H1 (cell line): ENCODE data around the gene TAF4. TPM values are rescaled to one million over a fixed set of nuclear protein-coding genes. Genes with fewer than 3 reads are reported as not detected.

ENCODE experiments used
- CTCF ChIA-PET: fragments of 300-600 bp; sonication (Branson Sonifier 250); formaldehyde crosslinking; loops from one replicate; lab custom pipeline; 2021; ENCODE audit not compliant: partially characterized antibody; lab: Charles Lee
- POLR2A ChIA-PET: fragments of 300-600 bp; sonication (Branson Sonifier 250); formaldehyde crosslinking; loops from one replicate; lab custom pipeline; 2021; ENCODE audit warnings: inconsistent platforms; ENCODE audit not compliant: partially characterized antibody; lab: Charles Lee
- DNase-seq, 2 experiments: peaks; one replicate each; pipeline versions ENCODE4 v3.0.0 to v3.0.0-alpha.2; 2010 to 2022; ENCODE audit warnings: low spot score in 2 of 2, low read depth in 1 of 2, mixed read lengths in 1 of 2
- FAIRE-seq: peaks from 2 replicates; lab custom pipeline; 2011; peaks lifted over from hg19 to GRCh38; lab: Jason Lieb, UNC
- H2AFZ ChIP-seq: 2 replicates; pipeline ENCODE4 v1.8.1; 2012; ENCODE audit warnings: low read length, inconsistent platforms
- H2AK5ac ChIP-seq: 2 replicates; pipeline ENCODE4 v1.6.1; 2013; ENCODE audit warnings: low read depth, low read length
- H2BK120ac ChIP-seq: replicated peaks from 2 replicates; pipeline ENCODE3; 2013; ENCODE audit warnings: low read depth, low read length, inconsistent platforms
- H2BK12ac ChIP-seq: 2 replicates; pipeline ENCODE4 v1.6.1; 2013; ENCODE audit warnings: low read depth, low read length
- H2BK15ac ChIP-seq: 2 replicates; pipeline ENCODE4 v1.6.1; 2013; ENCODE audit warnings: low read length
- H2BK20ac ChIP-seq: 2 replicates; pipeline ENCODE4 v1.6.1; 2013; ENCODE audit warnings: low read length
- H2BK5ac ChIP-seq: 2 replicates; pipeline ENCODE4 v1.6.1; 2013; ENCODE audit warnings: low read depth, low read length
- H3K14ac ChIP-seq: 2 replicates; pipeline ENCODE4 v1.6.1; 2013; ENCODE audit warnings: inconsistent platforms; ENCODE audit not compliant: insufficient read length
- H3K18ac ChIP-seq: 2 replicates; pipeline ENCODE4 v1.6.1; 2013; ENCODE audit warnings: low read length; ENCODE audit errors: extremely low read depth
- H3K23ac ChIP-seq: 2 replicates; pipeline ENCODE4 v1.6.1; 2013; ENCODE audit warnings: inconsistent platforms; ENCODE audit not compliant: insufficient read length
- H3K23me2 ChIP-seq: 2 replicates; pipeline ENCODE4 v1.6.1; 2013; ENCODE audit warnings: low read depth, low read length
- H3K27ac ChIP-seq: 2 replicates; pipeline ENCODE4 v1.6.1; 2011; ENCODE audit warnings: low read depth, low read length, inconsistent platforms
- H3K27me3 ChIP-seq, 4 experiments: replicated peaks in 1 of 4; 1 replicate in 1 of 4; 2 replicates in 3 of 4; pipeline versions ENCODE4 v1.6.1 to v1.8.1; 2011 to 2013; ENCODE audit warnings: low read length in 3 of 4, mild to moderate bottlenecking in 3 of 4, inconsistent platforms in 2 of 4, mixed read lengths in 2 of 4, moderate library complexity in 1 of 4; ENCODE audit not compliant: control insufficient read depth in 3 of 4, insufficient read depth in 3 of 4; ENCODE audit errors: extremely low read depth in 1 of 4
- H3K36me3 ChIP-seq, 4 experiments: 2 replicates each; pipeline versions ENCODE4 v1.6.1 to v1.8.1; 2011 to 2013; ENCODE audit warnings: mild to moderate bottlenecking in 4 of 4, low read length in 3 of 4, moderate library complexity in 2 of 4, control low read depth in 1 of 4, inconsistent platforms in 1 of 4; ENCODE audit not compliant: insufficient read depth in 4 of 4, control insufficient read depth in 2 of 4
- H3K4ac ChIP-seq: replicated peaks from 2 replicates; pipeline ENCODE3; 2013; ENCODE audit warnings: low read length, low read depth, mixed read lengths, inconsistent platforms; ENCODE audit not compliant: insufficient read length
- H3K4me1 ChIP-seq, 4 experiments: replicated peaks in 1 of 4; 1 replicate in 1 of 4; 2 replicates in 3 of 4; pipeline versions ENCODE4 v1.6.1 to v1.8.1; 2011 to 2013; ENCODE audit warnings: low read length in 3 of 4, inconsistent platforms in 2 of 4, mixed read lengths in 1 of 4; ENCODE audit not compliant: insufficient read depth in 4 of 4, control insufficient read depth in 3 of 4
- H3K4me2 ChIP-seq, 2 experiments: 2 replicates each; pipeline versions ENCODE4 v1.6.1 to v1.8.1; 2011 to 2013; ENCODE audit warnings: low read depth in 2 of 2, low read length in 2 of 2, control low read depth in 1 of 2, inconsistent platforms in 1 of 2, mild to moderate bottlenecking in 1 of 2; ENCODE audit not compliant: insufficient read depth in 1 of 2
- H3K4me3 ChIP-seq, 4 experiments: fragments of 200-600, 300-600 bp in 1 of 4; sonication (generic), shearing (Covaris generic), sonication (Bioruptor Twin) in 1 of 4; 2 replicates each; pipeline versions ENCODE4 v1.5.1 to v1.8.1; 2011 to 2016; ENCODE audit warnings: low read length in 4 of 4, low read depth in 3 of 4, control low read depth in 2 of 4, inconsistent platforms in 2 of 4, mild to moderate bottlenecking in 2 of 4, mixed read lengths in 1 of 4, moderate library complexity in 1 of 4; ENCODE audit not compliant: insufficient read depth in 2 of 4; ENCODE audit errors: extremely low read depth in 1 of 4
- H3K56ac ChIP-seq: replicated peaks from 2 replicates; pipeline ENCODE3; 2013; ENCODE audit warnings: low read depth, mild to moderate bottlenecking, mixed read lengths, low read length, inconsistent platforms; ENCODE audit not compliant: insufficient read length
- H3K79me1 ChIP-seq: 2 replicates; pipeline ENCODE4 v1.6.1; 2013; ENCODE audit warnings: low read depth, low read length, control low read depth
- H3K79me2 ChIP-seq, 2 experiments: 2 replicates each; pipeline versions ENCODE4 v1.6.1 to v1.8.1; 2012 to 2013; ENCODE audit warnings: low read length in 2 of 2, mild to moderate bottlenecking in 2 of 2, inconsistent platforms in 1 of 2; ENCODE audit not compliant: insufficient read depth in 2 of 2, control insufficient read depth in 1 of 2
- H3K9ac ChIP-seq, 4 experiments: replicated peaks in 1 of 4; 1 replicate in 1 of 4; 2 replicates in 3 of 4; pipeline versions ENCODE4 v1.6.1 to v1.8.1; 2011 to 2013; ENCODE audit warnings: low read depth in 3 of 4, low read length in 3 of 4, control low read depth in 2 of 4, mild to moderate bottlenecking in 2 of 4, moderate library complexity in 2 of 4, inconsistent platforms in 1 of 4; ENCODE audit errors: extremely low read depth in 1 of 4
- H3K9me3 ChIP-seq, 2 experiments: 2 replicates each; pipeline versions ENCODE4 v1.6.1 to v1.8.1; 2012 to 2013; ENCODE audit warnings: mild to moderate bottlenecking in 2 of 2, moderate library complexity in 2 of 2, control low read depth in 1 of 2, inconsistent platforms in 1 of 2, low read depth in 1 of 2, low read length in 1 of 2, mixed read lengths in 1 of 2; ENCODE audit not compliant: insufficient read depth in 2 of 2
- H4K20me1 ChIP-seq, 2 experiments: replicated peaks in 1 of 2; 2 replicates each; pipeline versions ENCODE3 to v1.8.1; 2011 to 2013; ENCODE audit warnings: inconsistent platforms in 2 of 2, low read length in 2 of 2, mild to moderate bottlenecking in 1 of 2; ENCODE audit not compliant: insufficient read depth in 2 of 2, control insufficient read depth in 1 of 2
- H4K5ac ChIP-seq: 2 replicates; pipeline ENCODE4 v1.6.1; 2013; ENCODE audit warnings: low read length, low read depth, mixed read lengths, inconsistent platforms; ENCODE audit not compliant: insufficient read length
- H4K8ac ChIP-seq: 2 replicates; pipeline ENCODE4 v1.8.0; 2013; ENCODE audit warnings: mild to moderate bottlenecking, moderate library complexity, low read length, inconsistent platforms; ENCODE audit not compliant: insufficient read depth; ENCODE audit errors: extremely low read depth
- H4K91ac ChIP-seq: replicated peaks from 2 replicates; pipeline ENCODE3; 2013; ENCODE audit warnings: low read length, mixed read lengths, inconsistent platforms; ENCODE audit not compliant: insufficient read length
- CEBPB ChIP-seq: IDR thresholded peaks from 2 replicates; pipeline ENCODE4 v1.6.1; 2012; ENCODE audit warnings: low read depth, low read length
- CHD1 ChIP-seq: IDR thresholded peaks from 2 replicates; pipeline ENCODE4 v1.6.1; 2012; ENCODE audit warnings: low read depth, low read length, improper control_type of control experiment
- EP300 ChIP-seq, 2 experiments: IDR thresholded peaks; 1 replicate in 1 of 2; 2 replicates in 1 of 2; pipeline ENCODE4 v1.6.1; 2011 to 2012; ENCODE audit warnings: low read depth in 2 of 2, low read length in 2 of 2, mild to moderate bottlenecking in 2 of 2, borderline replicate concordance in 1 of 2, inconsistent platforms in 1 of 2, moderate library complexity in 1 of 2
- FOSL1 ChIP-seq: IDR thresholded peaks from 2 replicates; pipeline ENCODE4 v1.6.1; 2011; ENCODE audit warnings: mild to moderate bottlenecking, low read depth, low read length, moderate library complexity; ENCODE audit not compliant: insufficient read depth
- HDAC6 ChIP-seq: IDR thresholded peaks from one replicate; pipeline ENCODE4 v1.7.1; 2012; ENCODE audit warnings: low read depth, mild to moderate bottlenecking, inconsistent platforms, low read length, moderate library complexity
- POLR2AphosphoS5 ChIP-seq: IDR thresholded peaks from 2 replicates; pipeline ENCODE4 v1.6.1; 2011; ENCODE audit warnings: low read depth, low read length
- RAD21 ChIP-seq, 2 experiments: IDR thresholded peaks in 1 of 2; conservative IDR thresholded peaks in 1 of 2; 2 replicates each; pipeline ENCODE4 v1.6.1; 2011; ENCODE audit warnings: low read depth in 2 of 2, low read length in 2 of 2, improper control_type of control experiment in 1 of 2, inconsistent platforms in 1 of 2, mild to moderate bottlenecking in 1 of 2, moderate library complexity in 1 of 2
- SAP30 ChIP-seq: fragments of 300-600 bp; sonication (generic); IDR thresholded peaks from 2 replicates; pipeline ENCODE4 v1.7.1; 2012; ENCODE audit warnings: low read length, moderate library complexity, mild to moderate bottlenecking, inconsistent platforms; ENCODE audit not compliant: insufficient read depth, insufficient replicate concordance
- TCF12 ChIP-seq: IDR thresholded peaks from 2 replicates; pipeline ENCODE4 v1.6.1; 2011; ENCODE audit warnings: low read depth, mild to moderate bottlenecking, low read length
- WGBS, 2 experiments: shearing (Covaris generic) in 1 of 2; methylation state at CpG; one replicate each; pipeline versions ENCODE4 v1.1.6 to v1.1.7; 2013 to 2015; ENCODE audit warnings: low lambda C conversion rate in 2 of 2, mixed read lengths in 2 of 2, inconsistent platforms in 1 of 2, low coverage in 1 of 2, missing lambda C conversion rate in 1 of 2; ENCODE audit not compliant: insufficient replicate concordance in 2 of 2, insufficient coverage in 1 of 2, insufficient read length in 1 of 2; ENCODE audit errors: extremely low coverage in 1 of 2, missing lambda C conversion rate in 1 of 2; 5-methylcytosine and 5-hydroxymethylcytosine counted together
- polyA plus RNA-seq, 7 experiments: library from polyadenylated mRNA; depleted of rRNA in 3 of 7; stranded (reverse) in 5 of 7; unstranded in 2 of 7; fragments of >200 nt in 5 of 7; fragments of 200-250 nt in 2 of 7; gene quantifications; 1 replicate in 5 of 7; 2 replicates in 1 of 7; 4 replicates in 1 of 7; pipeline versions ENCODE4 v1.2.1 to v1.2.3, GENCODE V29; 2011 to 2013; ENCODE audit warnings: missing spikeins in 2 of 7, mixed read lengths in 2 of 7
- total RNA-seq: library from RNA; stranded (reverse); fragmentation: NEBNext Ultra II Directional; extraction: Animal tissue kit (Norgen Biotek cat#: 25700); gene quantifications from 2 replicates; pipeline ENCODE4 v1.2.1, GENCODE V29; 2021
- TF ChIP-seq, protein P1 (sequence below): IDR thresholded peaks from 2 replicates; pipeline ENCODE4 v1.6.1; 2012; ENCODE audit warnings: inconsistent platforms

The TAF4 gene
- total and polyA plus RNA-seq, 2 of the 8 experiments (the other 6 are each of a cell fraction or from before 2014, with no cell fraction given) = 16.0 to 30.1 TPM

DNA sequence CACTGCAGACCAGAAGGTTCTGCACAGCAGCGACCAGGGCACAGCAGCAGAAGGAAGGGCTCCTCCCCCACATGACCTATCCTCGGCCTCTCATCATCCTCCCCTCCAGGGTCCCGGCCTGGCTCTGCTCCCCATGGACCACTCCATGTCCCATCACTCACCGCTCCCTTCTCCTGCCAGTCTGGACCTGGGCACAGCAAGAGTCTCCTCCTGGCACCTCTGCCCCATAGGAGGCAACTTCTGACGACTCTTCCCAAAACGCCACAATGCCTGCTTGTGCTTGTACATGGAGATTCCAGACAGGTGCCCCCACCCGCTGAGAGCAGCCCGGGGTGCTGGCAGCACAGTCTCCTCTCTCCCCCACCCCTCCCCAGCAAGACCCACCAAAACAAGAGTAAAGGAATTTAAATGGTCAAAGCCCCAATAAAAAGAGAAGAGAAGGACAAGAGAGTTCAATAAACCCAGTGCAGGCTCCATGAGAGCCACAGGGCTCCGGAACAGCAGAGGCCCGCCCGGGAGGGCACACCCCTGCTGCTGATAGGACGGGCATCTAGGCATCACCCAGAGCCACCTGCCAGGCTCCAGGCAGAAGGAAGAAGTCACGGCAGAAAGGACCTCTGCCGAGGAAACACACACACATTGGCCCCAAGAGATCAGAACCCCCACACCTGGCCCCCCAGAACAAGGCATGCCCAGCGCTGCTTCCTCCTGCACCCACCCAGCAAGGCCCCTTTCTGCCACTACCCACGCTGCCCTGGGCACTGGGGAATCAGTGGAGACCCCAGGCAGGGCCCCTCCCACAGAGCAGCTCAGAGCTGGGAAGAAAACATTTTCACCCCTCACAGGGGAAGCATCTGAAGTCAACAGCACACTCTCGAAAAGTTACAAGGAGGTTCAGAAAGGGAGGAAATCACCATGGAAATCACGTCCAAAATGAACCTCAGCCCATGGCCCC, 15.2 kb downstream of the TAF4 start:
- Histone ChIP-seq H4K8ac (peak overlapping the region; percentile 37; the same call in 1 of the 2 replicates), H3K18ac (no peak overlapping the region), H3K4me3 (no peak overlapping the region), H3K23ac (no peak overlapping the region), H3K23me2 (no peaks in the 10 kb centered on the region; the same call in 1 of the 2 replicates), H3K4me2 (no peak overlapping the region), H3K4ac (no peak overlapping the region), H4K5ac (no peak overlapping the region), H4K91ac (no peak overlapping the region), H3K9me3 (peaks cover 0 to 3% of the 10 kb centered on the region in 2 experiments; a peak in 1 of 4 replicates), H2AFZ (no peak overlapping the region), H3K4me1 (peaks cover 0 to 11% (median 5%) of the 10 kb centered on the region in 4 experiments; a peak in 3 of 7 replicates), H3K56ac (no peak overlapping the region), H3K9ac (no peak overlapping the region), H3K79me1 (peaks cover 41% of the 10 kb centered on the region), H4K20me1 (peaks cover 21 to 44% of the 10 kb centered on the region in 2 experiments), H3K79me2 (peaks cover 31 to 99% of the 10 kb centered on the region in 2 experiments), H3K27ac (no peak overlapping the region), H3K27me3 (no peaks in the 10 kb centered on the region), H2BK15ac (no peak overlapping the region), H2AK5ac (no peak overlapping the region), H3K36me3 (peaks cover 5% of the 10 kb centered on the region in 4 experiments; a peak in 5 of 8 replicates), H2BK120ac (no peak overlapping the region), H2BK12ac (no peak overlapping the region), H2BK20ac (no peak overlapping the region), H2BK5ac (peak overlapping the region; percentile 66; the same call in 1 of the 2 replicates), H3K14ac (no peak overlapping the region)
- ChIA-PET POLR2A (no interaction called here), CTCF (no interaction called here)
- 91% methylated on average over 18 of the region's 18 CpGs; no CpG with 5 or more reads in 1 of the 2 experiments for WGBS, 2 experiments
- DNase-seq = no peak
- TF ChIP-seq SAP30 (no peak), TCF12 (no peak), HDAC6 (no peak), CHD1 (no peak), RAD21 (IDR thresholded peaks at IDR 0.05 in 1 of 2, conservative IDR thresholded peaks at IDR 0.05 in 1 of 2; ENCODE audit: low read depth in 2 of 2, low read length in 2 of 2) (no peak), FOSL1 (no peak), POLR2AphosphoS5 (no peak), EP300 (IDR thresholded peaks at IDR 0.05; ENCODE audit: borderline replicate concordance in 1 of 2, low read depth in 2 of 2, low read length in 2 of 2) (no peak), CEBPB (no peak)
- TF ChIP-seq, protein P1, sequence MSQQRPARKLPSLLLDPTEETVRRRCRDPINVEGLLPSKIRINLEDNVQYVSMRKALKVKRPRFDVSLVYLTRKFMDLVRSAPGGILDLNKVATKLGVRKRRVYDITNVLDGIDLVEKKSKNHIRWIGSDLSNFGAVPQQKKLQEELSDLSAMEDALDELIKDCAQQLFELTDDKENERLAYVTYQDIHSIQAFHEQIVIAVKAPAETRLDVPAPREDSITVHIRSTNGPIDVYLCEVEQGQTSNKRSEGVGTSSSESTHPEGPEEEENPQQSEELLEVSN = no peak
- no peak for FAIRE-seq
